HG03139 (cell line): ENCODE measurements around the gene CPSF3.

Source experiments
- ATAC-seq: cut with Tn5 transposase; IDR thresholded peaks from one replicate; pipeline ENCODE4 v1.9.1; 2021; ENCODE audit not compliant: unreplicated experiment

Gene CPSF3

DNA sequence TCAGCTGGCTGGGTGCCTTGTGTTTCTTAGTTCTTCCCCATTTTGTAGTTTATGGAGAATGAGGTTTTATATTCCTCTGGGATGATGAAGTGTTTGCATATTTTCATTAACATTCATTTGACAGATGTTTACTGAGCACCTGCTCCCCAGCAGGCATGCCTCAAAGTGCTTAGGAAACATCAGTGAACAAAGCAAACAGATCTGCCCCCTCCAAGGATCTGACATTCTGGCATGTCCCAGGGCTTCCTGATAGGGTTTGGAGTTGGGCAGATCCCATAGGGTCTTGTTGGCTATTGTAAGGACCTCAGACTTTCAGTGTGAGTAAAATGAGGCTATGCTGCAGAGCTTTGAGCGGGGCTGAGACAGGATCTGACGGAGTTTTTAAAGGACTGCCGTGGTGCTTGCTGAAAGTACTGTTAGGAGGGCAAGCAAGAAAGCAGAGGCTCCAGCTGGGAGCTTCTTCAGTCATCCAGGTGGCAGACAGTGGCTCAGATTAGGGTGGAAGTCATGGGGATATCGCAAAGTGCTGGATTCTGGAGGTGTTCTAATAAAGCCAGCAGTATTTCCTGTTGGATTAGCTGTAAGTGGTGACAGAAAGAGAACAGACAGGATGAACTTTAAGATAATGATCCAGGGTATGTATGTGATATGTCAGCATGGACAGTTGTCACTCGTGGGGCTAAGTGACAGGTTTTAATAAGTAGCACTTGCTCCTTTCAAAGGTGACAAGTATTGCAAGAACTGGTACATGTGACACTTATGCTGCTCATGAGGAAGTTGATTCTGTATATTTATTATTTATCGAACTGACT is 39.6 kb downstream of the CPSF3 start:
- no peak for ATAC-seq

- ATAC-seq, result no peak
These were observed 40.2 kb downstream of the CPSF3 start for GRCh38 chr2:9463698-9464034.

DNA sequence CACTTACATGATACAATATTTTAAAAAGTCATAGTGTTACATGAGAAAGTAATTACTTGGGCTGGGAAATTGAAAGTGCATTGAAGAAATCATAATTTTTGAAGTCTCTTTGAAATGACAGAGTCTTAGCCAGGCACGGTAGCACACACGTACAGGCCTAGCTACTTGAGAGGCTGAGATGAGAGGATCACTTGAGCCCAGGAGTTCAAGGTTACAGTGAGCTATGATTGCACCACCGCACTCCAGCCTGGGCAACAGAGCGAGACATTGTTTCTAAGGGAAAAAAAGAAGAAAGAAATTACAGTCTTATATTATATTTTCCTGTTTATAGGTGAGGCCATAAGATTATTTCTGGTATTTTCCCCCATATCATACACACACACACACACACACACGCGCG is 41.7 kb downstream of the CPSF3 start:
- ATAC-seq, result no peak

DNA sequence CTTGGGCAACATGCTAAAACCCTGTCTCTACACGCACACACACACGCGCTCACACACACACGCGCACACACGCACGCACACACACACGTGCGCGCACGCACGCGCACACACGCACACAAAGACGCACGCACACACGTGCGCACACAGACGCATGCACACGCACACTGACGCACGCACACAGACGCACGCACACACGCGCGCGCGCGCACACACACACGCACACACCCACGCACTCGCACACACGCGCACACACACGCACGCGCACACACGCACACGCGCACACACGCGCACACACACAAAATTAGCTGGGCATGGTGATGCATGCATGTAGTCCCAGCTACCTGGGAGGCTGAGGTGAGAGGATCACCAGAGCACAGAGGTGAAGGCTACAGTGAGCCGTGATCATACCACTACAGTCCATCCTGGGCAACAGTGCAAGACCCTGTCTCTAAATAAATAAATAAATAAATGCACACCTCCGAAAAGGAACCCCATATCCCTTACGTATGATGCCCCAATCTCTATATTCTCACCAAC is 42.8 kb downstream of the CPSF3 start:
- no peak for ATAC-seq

DNA sequence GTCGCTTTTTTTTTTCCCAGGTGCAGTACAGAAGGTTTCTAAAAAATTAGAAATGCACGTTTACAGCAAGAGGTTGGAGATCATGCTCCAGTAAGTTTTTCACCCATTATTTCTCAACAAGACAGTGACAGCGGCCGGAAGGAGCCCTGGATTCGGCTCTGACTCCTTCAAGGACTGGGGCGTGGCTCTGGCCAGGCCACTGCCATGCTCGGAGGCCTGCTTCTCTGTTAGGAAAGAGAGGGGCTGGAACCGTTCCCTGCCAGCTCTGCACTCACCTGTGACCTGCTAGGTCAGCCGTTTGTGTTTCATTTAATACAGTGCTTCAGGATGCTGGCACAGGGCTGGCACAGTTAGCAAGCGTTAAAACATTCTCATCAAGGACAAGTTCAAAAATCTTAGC is 44.2 kb downstream of the CPSF3 start:
- no peak for ATAC-seq

- no peak for ATAC-seq
These were observed 47.8 kb downstream of the CPSF3 start for GRCh38 chr2:9471206-9471605.

DNA sequence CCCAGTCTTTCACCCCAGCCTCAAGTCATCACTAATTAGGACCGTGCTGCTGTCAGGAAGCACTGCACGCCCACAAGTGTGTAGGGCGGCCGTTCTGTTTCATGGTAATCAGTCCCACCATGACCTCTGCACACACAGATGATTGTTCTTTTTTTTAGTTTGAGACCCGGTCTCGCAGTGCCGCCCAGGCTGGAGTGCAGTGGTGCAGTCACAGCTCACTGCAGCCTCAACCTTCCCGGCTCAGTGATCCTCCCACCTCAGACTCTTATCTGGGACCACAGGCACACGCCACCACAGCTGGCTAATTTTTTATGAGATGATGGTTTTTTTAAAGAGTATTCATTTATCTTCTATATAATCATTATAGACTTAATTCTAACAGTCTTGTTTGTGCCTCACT is 49.1 kb downstream of the CPSF3 start:
- no peak for ATAC-seq

GRCh38 chr2:9473308-9473984 is 50.0 kb downstream of the CPSF3 start:
- no peak for ATAC-seq

DNA sequence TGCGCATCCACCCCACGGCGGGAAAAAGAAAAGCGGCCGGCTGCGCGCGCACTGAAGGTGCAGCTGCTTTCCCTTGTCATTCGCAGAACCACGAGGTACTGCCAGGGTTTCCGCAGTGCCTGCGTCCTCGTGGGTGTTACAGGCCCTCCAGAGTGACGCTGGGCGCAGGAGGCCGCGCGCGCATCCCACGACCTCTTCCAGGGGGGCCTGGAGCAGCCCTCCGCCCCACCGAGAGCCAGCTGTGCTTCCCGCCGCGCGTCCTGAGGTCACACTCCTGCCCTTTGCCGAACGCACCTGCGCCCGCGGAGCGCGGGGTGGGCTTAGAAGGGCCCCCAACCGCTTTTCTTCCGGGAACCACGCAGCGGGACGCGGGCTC is 50.5 kb downstream of the CPSF3 start:
- ATAC-seq, result peak; percentile 9

GRCh38 chr2:9474361-9475057 is 51.1 kb downstream of the CPSF3 start, which contains the start of gene IAH1:
Gene IAH1 (plus strand): TSS chr2:9474551. CDS start chr2:9474567, 16 bp downstream.
- peak; percentile 51 for ATAC-seq

- no peak for ATAC-seq
These were observed 54.5 kb downstream of the CPSF3 start for GRCh38 chr2:9477914-9478313.

- ATAC-seq, result no peak
These were observed 55.1 kb downstream of the CPSF3 start for GRCh38 chr2:9478526-9478925.

DNA sequence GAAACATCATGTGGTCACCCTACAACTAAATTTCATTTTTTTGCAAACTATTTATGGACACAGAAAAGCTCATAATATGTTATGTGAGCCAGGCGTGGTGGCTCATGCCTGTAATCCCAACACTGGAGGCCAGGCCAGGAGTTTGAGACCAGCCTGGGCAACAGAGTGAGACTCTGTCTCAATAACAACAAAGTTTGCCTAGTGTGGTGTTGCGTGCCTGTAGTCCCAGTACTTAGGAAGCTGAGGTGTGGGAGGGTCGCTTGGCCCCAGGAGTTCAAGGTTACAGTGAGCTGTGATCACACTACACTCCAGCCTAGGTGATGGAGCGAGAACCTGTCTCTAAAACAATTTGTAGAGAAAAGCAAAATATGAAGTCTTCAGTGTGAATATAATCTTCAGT is 56.7 kb downstream of the CPSF3 start:
- ATAC-seq, result no peak

DNA sequence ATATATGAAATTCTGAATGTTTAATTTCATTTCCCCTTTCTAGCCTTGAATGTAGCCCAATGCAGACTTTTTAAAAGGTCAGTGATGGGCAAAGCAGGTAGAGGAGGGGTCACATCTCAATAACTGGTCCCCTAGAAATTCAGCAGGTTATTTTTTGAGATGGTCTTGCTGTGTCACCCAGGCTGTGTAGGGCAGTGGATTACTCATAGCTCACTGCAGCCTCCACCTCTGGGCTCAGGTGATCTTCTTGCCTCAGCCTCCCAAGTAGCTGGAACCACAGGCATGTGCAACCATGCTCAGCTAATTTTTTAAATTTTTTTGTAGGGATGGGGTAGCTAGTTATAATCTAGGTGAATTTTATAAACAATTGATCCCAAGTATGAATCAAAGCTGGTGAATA is 59.7 kb downstream of the CPSF3 start:
- no peak for ATAC-seq

GRCh38 chr2:9484533-9484932 is 61.1 kb downstream of the CPSF3 start:
- ATAC-seq, result no peak

GRCh38 chr2:9488583-9489547 is 65.4 kb downstream of the CPSF3 start:
- no peak for ATAC-seq

DNA sequence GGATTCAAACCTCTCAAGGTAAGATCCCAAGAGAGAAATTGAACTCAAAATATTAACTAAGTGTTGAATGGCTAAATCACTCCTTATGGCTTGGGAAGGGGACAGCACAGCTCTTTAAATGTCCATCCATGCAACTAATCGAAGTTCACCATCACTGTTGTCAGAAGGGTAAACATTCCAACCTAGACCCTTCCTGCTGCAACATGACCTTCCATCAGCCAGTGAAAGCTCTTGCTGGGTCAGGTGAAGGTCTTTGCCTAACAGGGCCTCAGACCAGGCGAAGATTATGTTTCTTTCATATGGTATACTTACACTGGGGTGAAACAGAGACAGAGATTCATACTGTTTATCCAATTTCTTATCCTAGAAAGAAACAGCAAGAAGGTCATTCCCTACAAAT is 67.3 kb downstream of the CPSF3 start:
- no peak for ATAC-seq

GRCh38 chr2:9492927-9493326 is 69.5 kb downstream of the CPSF3 start:
- ATAC-seq, result no peak

- ATAC-seq, result no peak
These were observed 70.0 kb downstream of the CPSF3 start for GRCh38 chr2:9493478-9493877.

DNA sequence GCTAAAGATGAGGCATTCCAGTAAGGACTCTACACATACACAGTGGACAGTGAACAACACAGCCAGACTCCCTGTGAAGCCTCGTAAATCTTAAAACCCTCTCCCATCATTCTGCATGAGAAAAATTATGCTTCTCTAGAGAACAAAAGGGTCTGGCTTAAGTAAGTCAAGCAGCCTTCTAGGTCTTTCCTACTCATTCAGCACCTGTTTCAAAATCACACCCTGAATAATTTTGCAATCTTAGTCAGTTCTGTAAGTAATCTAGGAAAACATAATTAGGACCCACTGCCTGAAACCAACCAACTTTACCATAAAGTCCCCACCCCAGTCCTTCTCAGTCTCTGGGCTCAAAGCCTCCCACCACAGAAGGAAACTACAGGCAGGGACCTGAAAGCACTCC is 70.6 kb downstream of the CPSF3 start:
- no peak for ATAC-seq

DNA sequence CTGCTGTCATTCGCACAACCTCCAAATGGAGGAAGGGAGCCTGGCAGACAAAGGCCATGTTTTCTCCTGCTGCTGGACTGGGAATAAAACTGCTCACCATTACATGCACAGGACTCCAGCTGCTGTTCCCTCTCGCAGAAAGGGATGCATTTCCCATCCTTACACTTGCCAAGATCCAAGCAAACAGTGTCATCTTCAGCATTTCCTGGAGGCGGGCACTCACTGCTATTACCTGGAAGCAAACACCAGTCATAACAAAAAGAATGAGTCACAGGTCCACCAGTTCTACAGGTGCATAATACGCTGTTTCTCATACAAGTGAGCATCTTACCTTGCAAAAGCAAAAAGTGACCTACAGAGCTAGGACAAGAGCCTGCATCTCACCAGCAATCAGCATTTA is 73.6 kb downstream of the CPSF3 start:
- no peak for ATAC-seq
